Islet precursor cell (in vitro differentiated cells): ENCODE results near the gene ZNF816.
"Not testable (repeated sequence)": the region's sequence is repeated elsewhere in the genome, so short reads cannot be mapped to it uniquely, and the experiment has no call there.

Source experiments
- DNase-seq: peaks from one replicate; pipeline ENCODE4 v3.0.0-alpha.2; 2018

Gene ZNF816

DNA sequence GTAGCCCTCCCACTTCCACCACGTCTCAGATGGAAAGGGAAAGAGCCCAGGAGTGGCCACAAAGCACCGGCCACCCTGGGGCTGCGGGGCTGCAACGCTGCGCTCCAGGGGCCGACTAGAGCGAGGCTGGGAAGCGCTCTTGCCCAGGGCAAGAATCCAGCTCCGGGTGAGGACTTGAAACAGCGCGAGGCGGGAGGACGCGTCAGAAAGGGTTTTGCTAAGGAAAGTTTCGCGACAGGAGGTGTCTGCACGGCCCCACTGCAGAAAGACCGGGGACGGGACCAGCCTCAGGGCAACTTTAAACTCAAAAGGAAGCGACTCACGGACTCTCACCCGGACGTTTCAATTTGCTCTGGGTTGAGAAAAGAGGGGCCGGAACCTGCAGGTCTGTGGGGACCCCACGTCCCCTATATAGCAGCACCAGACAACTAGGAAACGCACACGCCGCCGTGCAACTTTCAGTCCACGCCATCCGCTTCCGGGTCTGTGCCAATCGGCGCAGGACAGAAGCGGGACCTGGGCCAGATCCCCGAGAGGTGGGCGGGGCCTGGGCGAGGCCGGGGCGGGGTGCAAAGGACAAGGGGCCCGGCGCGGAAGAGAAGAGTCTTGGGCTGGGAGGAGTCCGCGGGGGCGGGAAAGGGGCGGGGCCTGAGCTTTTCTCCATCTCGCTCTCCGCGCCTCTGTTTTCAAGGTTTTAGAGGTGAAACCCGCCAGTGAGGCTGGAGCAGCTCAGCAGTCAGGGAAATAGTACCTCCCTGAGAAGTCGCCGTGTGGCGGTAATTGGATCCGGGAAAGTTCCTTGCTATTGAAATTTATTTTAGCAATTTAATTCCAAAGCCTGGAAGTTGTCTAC, at the start of gene ZNF816:
TSS of gene ZNF816 (minus strand) at position 488 of the 853 bp plus-strand sequence. CDS start 6,792 bp downstream, outside the sequence.
- peak; percentile 99 for DNase-seq

DNA sequence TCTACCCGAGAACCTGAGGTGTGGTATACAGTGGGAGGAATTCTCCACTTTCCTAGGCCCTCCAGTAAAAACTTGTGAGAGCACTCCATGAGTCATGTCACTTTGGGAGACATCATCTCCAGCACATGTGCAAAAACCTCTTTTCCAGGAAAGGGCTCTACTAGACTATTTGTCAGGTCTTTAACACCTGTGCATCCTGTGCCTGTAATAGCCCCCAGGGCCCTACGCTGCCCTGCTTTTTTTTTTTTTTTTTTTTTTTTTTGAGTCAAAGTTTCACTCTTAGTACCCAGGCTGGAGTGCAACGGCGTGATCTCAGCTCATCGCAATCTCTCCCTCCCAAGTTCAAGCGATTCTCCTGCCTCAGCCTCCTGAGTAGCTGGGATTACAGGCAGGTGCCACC, 49.3 kb upstream of the ZNF816 start:
- DNase-seq = no peak

DNA sequence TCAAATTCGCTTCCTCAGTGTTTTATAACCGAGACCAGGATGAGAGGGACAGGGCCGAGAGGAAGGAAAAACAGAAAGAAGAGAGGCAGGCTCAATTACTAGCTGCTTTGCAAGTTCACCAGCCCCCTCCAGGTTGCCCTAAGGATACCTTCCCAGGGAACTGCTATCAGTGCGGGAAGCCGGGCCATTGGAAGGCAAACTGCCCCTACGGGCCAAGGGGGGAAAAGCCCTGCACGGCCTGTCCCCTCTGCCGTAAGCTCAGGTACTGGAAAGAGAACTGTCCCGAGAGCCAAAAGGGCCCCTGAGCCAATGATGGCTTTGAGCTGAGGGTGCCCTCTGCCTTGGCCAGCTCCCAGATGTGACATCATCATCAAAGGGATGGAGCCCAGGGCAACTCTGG, 47.8 kb upstream of the ZNF816 start:
- no peak for DNase-seq

DNA sequence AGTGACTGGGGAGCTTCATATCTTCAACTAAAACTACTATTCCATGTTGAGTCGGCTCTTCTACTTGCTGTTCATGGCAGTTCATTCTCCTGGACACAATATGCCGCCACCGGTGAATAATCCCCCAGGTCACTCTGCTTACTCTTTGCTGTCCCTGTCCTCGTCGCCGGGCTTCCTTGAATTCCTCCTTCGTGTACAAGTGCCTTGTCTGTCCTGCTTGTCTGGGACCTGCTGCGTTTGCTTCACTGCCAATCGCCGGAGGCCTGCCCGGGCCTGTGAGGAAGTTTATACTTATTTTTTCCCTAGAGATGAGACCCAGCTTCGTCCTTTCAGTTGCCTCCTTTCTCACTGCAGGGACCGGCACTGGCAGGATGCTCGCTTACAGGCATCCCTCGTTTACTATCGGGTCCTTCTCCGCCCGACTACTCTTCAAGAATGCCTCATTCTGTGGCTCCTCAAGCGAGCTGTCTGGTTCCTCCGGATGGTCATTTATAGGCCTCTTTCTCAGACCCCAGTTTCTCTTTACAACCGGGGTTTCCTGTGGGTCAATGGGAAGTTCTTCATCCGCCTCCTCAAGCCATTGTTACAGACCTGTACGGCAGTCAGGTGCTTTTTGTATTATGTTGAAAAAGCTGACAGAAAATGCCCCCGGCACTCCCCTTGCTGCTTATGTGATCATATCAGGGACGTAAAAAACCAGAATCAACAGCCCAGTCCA, 45.5 kb upstream of the ZNF816 start:
- no peak for DNase-seq

DNA sequence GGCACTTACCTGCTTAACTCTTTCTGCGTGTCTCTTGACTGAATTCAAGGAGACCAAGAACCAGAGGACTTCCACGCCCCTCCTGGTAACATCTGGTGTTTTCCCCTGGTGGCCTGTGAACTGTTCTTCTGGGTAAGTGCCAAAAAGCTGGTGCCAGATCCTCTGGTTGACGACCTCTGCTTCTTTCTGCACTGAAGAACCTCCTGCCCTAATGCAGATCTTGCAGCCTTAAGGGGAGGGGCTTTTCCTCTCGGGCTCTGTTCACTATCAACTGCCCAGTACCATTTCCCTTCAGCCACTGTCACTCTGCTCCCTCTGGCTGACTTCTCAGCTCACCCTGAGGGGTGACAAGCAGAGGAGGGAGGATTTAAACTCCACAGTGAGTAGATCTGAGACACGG, 44.9 kb upstream of the ZNF816 start:
- no peak for DNase-seq

DNA sequence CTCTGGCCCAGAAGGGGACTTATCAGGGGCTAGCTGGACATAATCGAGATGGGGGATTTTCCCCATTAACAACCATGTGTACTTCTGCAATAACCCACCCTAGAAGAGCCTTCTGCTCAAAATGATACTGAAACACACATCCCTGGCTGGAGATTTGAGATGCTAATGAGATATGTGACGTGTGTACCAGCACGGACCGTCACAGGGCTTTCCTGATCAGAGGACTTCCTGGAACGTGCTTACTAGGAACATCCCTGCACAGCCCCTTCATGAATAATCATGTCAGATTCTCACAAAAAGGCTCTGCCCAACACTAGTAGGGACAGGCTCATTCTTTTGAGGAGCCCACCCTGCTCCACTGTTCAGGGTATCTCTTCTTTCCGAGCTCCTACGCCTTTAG, 44.5 kb upstream of the ZNF816 start:
- no peak for DNase-seq

DNA sequence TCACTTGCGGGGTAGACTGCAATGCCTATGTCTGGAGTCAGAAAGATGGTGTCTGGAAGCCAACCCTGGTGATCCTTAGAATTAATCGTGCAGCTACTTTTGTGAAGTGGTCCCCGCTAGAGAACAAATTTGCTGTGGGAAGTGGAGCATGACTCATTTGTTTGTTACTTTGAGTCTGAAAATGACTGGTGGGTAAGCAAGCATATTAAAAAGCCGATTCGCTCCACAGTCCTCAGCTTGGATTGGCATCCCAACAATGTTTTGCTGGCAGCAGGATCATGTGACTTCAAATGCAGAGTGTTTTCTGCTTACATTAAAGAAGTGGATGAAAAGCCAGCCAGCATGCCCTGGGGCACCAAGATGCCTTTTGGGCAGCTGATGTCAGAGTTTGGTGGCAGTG, 41.6 kb upstream of the ZNF816 start:
- DNase-seq = no peak

DNA sequence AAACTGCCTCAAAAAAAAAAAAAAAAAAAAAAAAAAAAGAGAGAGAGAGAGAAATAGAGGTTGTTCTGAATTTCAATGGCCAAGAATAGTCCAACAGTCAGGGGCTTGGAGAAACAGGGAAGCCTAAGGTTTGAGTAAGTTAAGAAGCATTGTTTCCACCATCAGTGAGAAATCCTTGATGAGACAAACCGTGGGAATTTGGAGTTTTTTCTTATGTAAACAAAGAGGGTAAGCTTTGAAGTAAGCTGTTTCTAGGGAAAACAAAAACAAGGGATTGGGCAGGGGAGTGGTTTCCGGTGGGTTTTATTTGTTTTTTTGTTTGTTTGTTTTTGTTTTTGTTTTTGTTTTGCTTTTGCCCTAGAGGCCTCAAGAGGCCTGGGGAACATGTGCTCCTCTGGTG, 39.8 kb upstream of the ZNF816 start:
- no peak for DNase-seq

DNA sequence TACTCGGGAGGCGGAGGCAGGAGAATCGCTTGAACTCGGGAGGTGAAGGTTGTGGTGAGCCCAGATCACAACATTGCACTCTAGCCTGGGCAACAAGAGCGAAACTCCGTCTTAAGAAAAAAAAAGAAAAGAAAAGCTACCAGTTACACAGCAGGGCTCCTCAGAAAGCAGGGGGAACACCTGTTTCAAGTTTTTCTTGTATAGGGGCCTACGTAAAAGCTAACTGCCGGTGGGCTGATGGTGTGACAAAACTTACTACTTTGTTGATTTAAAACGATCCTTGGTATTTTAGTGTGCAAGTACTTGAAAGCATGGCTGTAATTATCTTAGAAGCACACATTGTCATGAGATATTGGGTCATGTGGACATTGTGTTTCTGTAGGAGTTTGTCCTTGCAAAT, 35.3 kb upstream of the ZNF816 start:
- DNase-seq = no peak

DNA sequence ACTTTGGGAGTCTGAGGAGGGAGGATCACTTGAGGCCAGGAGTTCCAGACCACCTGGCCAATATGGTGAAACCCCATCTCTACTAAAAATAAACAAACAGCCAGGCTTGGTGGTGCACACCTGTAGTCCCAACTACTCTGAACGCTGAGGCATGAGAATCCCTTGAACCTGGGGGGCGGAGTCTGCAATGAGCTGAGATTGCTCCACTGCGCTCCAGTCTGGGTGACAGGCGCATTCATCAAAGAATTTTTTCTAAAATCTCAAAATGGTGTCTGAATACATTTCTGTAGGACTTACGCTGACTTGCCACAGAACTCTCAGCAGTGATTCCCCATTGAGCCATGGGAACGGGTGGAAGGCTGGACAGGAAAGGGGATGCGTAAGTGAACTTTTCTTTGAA, 33.0 kb upstream of the ZNF816 start:
- no peak for DNase-seq

DNA sequence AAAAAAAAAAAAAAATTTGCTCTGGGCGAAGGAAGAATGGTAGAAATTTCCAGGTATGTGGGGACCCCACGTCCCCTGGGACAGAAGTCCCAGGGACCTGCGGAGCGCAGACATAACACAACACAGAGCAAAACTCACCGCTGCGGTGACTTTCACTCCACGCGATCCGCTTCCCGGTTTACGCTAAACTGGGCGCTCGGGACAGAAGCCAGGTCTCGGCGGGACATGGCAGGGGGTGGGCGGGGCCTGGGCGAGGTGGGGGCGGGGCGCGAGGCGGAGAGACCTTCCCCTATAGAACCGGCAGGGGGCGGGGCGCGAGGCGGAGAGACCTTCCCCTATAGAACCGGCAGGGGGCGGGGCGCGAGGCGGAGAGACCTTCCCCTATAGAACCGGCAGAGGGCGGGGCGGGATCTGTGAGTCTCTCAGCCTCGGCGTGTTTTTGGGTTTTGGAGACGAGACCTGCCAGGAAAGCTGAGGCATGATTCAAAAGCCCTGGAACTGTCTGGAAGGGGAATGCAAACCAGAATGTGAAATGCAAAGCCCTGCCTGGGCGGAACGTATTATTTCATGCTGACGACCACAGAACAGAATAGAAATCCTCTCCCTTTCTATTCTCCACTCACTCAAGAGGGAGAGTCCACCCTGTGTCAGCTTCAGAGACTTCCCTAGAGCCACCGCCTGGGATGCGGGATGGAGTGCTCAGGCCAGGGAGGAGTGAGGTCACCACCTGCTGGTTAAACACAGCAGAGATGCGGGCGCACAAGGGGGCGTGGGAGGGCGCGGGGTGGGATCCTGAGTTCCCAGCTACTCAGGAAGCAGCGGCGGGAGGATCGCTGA, 30.9 kb upstream of the ZNF816 start:
- DNase-seq = peak; percentile 88

DNA sequence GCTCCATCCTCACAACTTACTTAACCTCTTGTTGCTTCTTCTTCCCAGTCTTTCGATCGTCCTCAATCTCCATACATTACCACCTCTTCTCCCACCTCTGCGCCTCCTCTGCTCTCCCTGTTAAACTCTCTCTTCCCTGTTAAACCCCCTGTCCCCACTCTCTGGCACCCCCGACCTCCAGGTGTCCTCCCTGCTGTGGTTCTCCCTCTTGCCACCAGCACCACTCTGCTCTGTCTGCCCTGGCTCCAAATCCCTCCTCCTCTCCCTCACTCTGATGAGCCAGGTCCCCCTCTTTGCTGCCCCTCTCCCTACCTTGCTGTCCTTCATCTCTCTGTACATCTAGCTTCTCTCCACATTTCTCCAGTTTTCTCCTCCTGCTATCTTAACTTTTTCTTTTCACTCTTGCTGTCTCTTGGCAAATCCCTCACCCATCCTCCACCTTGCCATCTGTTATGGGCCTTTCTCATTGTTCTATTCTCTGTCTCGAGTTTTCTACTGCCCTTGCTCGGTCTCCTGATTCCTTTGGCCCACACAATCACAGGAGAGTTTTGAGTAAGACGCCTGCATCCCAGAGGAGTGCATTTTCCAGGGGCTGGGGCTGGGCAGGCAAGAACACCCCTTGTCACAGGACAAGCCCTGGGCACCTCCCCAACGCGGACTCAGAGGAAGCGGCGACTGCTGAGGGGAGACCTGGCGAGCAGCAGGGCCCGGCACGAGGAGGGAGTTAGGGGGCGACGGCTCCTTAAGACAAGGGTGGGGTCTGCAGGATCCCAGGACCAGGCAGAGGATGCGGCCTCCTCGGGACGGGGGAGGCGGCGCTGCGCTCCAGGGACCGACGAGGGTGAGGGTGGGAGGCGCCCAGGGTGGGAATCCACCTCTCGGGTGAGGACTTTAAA, 29.7 kb upstream of the ZNF816 start:
- DNase-seq = peak; percentile 63

DNA sequence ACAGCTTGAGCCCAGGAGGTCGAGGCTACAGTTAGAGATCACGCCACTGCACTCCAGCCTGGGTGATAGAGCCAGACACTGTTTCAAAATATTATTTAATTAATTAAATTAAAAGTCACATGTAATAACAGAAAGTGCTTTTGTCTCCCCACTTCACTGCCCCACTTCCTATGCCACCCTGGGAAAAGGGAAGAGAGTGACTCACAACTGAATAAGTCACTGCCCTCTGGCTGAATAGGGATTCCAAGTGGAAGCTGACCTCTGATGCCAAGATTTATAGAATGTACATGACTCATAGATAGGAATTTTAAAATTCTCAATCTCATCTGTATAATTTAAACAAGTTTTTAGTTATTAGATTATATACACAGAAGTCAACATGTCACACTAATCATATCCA, 28.8 kb upstream of the ZNF816 start:
- no peak for DNase-seq

DNA sequence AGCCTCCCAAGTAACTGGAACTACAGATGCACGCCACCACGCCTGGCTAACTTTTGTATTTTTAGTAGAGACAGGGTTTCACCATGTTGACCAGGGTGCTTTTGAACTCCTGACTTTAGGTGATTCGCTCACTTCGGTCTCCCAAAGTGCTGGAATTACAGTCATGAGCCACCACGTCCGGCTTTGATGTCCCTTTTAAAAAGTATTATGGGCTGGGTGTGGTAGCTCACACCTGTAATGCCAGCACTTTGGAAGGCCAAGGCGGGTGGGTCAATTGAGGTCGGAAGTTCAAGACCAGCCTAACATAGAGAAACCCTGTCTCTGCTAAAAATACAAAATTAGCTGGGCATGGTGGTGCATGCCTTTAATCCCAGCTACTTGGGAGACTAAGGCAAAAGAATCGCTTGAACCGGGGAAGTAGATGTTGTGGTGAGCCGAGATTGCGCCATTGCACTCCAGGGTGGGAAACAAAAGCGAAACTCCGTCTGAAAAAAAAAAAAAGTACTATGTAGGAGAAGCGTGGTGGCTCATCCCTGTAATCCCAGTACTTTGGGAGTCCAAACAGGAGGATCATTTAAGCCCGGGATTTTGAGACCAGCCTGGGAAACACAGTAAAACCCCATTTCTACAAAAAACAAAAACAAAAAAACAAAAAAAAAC, 28.2 kb upstream of the ZNF816 start:
- DNase-seq = no peak

DNA sequence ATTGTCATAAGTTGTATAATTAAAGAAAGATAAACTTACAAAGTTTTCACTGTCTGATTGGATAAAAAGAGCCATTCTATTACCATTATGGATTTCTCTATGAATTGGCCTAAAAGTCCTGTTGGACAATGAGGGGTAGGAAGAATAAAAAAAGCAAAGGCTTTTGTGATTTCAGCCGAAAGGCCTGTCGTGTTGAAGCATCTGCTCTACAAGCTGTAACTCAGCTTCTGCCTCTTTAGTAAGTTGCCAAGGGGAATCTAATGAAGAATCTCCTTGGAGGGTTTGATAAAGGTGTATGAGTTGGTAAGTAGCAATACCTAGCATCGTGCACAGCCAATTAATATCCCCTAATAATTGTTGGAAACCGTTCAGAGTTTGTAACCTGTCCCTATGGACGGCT, 25.8 kb upstream of the ZNF816 start:
- no peak for DNase-seq

DNA sequence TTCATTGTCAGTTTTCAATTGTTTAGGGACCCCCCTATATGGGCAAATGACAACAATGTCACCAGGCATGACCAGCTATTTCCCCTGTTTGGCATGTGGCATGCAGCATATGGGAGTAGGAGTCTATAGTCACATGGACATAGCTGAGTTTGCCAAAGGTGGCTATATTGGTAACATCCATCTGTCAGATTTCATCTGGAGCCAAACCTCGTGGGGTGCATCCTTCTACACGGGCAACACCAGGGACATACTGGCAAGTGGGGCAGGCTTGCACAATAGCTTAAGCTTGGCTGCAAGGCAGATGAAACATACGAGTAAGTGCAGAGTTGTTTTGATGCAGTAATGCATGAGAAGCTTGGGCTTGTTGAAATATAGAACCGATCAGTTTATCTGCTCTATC, 24.5 kb upstream of the ZNF816 start:
- DNase-seq = no peak

DNA sequence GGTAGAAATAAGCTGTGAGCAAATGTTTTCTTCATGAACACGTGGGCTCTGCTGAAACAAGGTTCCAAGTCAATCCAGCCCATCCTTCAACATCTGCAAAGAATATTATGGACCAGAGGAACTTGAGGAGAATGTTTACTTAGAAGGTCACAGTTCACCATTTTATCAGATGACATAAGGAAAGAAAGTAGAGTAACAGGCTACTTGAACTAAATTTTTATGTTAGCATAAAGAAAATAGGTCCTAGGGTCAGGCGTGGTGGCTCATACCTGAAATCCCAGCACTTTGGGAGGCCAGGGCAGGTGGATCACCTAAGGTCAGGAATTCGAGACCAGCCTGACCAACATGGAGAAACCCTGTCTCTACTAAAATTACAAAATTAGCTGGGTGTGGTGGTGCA, 20.5 kb upstream of the ZNF816 start:
- not testable (repeated sequence) for DNase-seq

DNA sequence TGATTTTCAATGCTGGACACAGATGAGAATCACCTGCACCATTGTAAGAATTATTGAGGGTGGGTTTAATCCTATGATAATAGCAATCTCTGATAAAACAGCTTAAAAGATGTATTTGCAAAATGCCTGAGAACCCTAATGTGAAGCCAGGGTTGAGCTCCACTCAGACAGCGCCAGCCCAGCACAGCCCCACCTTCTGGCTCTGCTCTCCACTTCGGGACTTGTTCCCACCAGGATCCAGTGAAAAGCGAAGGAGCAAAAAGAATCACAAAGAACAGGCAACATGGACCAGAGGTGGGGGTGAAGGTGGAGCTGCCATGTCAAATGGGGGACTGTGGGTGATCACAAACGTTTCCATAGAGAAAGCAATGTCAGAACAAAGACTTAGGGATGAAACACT, 18.6 kb upstream of the ZNF816 start:
- no peak for DNase-seq

DNA sequence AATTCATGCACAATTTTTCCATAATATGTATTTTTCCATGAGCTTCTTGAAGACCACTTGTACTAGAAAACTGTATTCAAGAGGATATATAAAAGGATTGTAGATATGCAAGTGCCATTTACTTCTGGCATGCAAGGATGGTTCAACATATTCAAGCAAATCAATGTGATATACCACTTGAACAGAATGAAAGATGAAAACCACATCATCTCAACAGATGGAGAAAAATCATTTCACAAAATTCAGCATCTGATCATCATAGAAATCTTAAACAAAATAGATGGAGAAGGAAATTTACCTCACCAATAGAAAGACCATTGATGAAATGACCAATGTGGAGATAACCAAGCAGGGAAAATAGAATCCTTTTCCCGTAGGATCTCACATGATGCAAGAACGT, 5.1 kb upstream of the ZNF816 start:
- DNase-seq = no peak

DNA sequence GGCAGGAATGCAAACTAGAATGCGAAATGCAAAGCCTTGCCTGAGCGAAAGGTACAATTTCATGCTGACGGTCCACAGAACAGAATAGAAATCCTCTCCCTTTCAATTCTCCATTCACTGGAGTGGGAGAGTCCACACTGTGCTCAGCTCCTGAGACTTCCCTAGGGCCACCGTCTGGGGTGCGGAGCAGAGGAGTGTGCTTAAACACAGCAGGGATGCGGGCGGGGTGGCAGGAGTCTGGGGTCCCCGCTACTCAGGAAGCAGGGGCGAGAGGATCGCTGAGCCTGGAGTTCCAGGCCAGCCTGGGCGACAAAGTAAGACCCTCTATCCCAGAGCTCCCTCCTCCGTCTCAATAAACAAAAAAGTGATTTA, 552 bp upstream of the ZNF816 start:
- DNase-seq = no peak

DNA sequence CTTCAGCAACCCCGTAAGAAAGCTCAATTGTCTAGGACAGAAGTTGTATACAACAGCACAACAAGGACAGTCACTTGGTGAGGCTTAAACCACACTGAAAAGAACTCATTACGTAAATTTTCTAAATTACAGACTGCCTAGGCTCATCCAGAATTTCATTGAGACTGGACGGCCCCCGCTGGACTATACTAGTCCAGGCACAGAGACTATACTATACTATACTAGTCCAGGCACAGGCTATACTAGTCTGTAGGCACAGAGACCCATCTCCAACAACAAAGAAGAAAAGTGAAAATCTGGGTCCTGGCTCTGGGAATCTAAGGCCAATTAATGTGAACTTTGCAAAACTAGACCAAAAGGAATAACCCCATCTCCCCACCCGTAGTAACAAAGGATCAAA, 700 bp downstream of the ZNF816 start:
- DNase-seq = no peak
